AG04450 (cell line): ENCODE measurements around the gene CYP2R1. TPM values are rescaled to one million over a fixed set of nuclear protein-coding genes. Genes with fewer than 3 reads are reported as not detected.
"Not testable (repeated sequence)": the region's sequence is repeated elsewhere in the genome, so short reads cannot be mapped to it uniquely, and the experiment has no call there.

ENCODE experiments used
- CTCF ChIA-PET: fragments of 300-600, 350-600 bp; formaldehyde crosslinking; extraction: SDS; loops from one replicate; lab custom pipeline; 2022; ENCODE audit warnings: antibody characterized with exemption, inconsistent platforms; lab: Charles Lee
- POLR2A ChIA-PET: fragments of 350-600 bp; formaldehyde crosslinking; extraction: SDS; loops from one replicate; lab custom pipeline; 2021; ENCODE audit warnings: antibody characterized with exemption, inconsistent platforms; lab: Yijun Ruan, JAX
- DNase-seq: peaks from one replicate; pipeline ENCODE4 v3.0.0-alpha.2; 2011; ENCODE audit warnings: low read depth, low spot score
- H3K27ac ChIP-seq: one replicate; pipeline ENCODE4 v1.5.1; 2012; ENCODE audit warnings: low read depth, low read length, control low read depth
- H3K27me3 ChIP-seq: one replicate; pipeline ENCODE4 v1.6.0; 2012; ENCODE audit warnings: low read length; ENCODE audit not compliant: control insufficient read depth, insufficient read depth
- H3K4me3 ChIP-seq: 2 replicates; pipeline ENCODE4 v1.5.1; 2011; ENCODE audit warnings: mild to moderate bottlenecking, low read depth, low read length, control low read depth
- H3K9me3 ChIP-seq: 2 replicates; pipeline ENCODE4 v1.5.1; 2012; ENCODE audit warnings: low read length; ENCODE audit not compliant: control insufficient read depth, insufficient read depth
- polyA plus RNA-seq: library from polyadenylated mRNA; depleted of rRNA; stranded (reverse); fragments of >200 nt; gene quantifications from 2 replicates; pipeline ENCODE4 v1.2.3, GENCODE V29; 2011
- TF ChIP-seq, protein P1 (sequence below): IDR thresholded peaks from 2 replicates; pipeline ENCODE4 v1.5.1; 2011; ENCODE audit warnings: low read depth, low read length, control low read depth, inconsistent platforms

The CYP2R1 gene
- polyA plus RNA-seq, 1 experiment = 9.0 TPM

DNA sequence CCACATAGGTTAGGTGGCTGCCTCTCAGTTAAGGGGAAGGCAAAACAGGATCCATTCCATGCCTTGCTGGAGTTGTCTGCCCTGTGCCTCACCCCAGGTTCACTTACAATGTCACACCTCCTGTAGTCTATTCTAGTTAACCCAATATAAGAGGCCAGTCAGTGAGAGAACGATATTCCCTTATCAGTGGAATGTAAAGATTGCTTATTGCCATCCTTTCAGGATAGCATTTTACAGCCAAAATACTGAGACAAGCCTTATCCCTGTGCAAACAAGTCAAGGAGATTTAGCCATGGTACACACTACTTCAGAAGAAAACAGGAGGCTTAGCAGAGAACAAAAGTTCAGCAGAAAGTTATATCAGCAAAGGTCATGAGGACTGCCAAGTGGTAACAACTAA lies 5.5 kb downstream of the CYP2R1 start:
- POLR2A ChIA-PET = no interaction called here
- Histone ChIP-seq H3K27me3 (no peaks in the 10 kb centered on the region), H3K4me3 (no peak overlapping the region), H3K27ac (no peak overlapping the region), H3K9me3 (no peaks in the 10 kb centered on the region; the same call in 1 of the 2 replicates)
- DNase-seq = no peak
- CTCF ChIA-PET = interaction anchor here (2.0 kb wide), 1 partner anchor 21 kb away, joined by 11 read pairs; no protein-coding TSS in a partner anchor
- TF ChIP-seq, protein P1, sequence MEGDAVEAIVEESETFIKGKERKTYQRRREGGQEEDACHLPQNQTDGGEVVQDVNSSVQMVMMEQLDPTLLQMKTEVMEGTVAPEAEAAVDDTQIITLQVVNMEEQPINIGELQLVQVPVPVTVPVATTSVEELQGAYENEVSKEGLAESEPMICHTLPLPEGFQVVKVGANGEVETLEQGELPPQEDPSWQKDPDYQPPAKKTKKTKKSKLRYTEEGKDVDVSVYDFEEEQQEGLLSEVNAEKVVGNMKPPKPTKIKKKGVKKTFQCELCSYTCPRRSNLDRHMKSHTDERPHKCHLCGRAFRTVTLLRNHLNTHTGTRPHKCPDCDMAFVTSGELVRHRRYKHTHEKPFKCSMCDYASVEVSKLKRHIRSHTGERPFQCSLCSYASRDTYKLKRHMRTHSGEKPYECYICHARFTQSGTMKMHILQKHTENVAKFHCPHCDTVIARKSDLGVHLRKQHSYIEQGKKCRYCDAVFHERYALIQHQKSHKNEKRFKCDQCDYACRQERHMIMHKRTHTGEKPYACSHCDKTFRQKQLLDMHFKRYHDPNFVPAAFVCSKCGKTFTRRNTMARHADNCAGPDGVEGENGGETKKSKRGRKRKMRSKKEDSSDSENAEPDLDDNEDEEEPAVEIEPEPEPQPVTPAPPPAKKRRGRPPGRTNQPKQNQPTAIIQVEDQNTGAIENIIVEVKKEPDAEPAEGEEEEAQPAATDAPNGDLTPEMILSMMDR = no peak

DNA sequence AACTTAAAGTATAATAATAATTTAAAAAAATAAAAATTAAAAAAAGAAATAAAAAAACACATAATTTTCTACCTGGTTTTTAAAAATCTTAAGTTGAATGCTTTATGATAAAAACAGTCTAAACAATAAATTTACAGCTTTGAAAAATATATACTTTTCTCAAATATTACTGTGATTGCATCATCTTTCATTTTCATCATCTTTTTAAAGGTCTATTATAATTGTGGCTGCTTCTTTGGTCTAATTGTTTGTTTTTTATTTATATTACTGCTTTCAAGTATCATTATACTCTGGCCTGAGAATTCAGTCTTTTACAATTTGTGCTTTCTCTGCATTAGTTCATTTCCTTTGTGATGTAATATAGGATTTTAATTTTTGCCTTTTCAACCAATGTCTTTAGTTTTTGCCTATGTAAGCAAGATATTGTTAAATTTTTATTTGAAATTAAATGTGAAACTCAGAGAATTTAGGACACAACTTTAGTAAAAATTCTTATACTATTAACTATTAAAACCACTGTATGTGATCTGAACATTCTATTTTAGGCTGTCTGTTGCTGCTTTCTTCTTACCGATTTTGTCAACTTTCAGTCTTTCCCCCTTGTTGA lies 7.3 kb downstream of the CYP2R1 start:
- ChIA-PET CTCF (no interaction called here), POLR2A (no interaction called here)
- TF ChIP-seq, protein P1 = no peak
- Histone ChIP-seq H3K9me3 (no peaks in the 10 kb centered on the region), H3K27me3 (no peaks in the 10 kb centered on the region), H3K4me3 (no peak overlapping the region), H3K27ac (no peak overlapping the region)
- DNase-seq = no peak

DNA sequence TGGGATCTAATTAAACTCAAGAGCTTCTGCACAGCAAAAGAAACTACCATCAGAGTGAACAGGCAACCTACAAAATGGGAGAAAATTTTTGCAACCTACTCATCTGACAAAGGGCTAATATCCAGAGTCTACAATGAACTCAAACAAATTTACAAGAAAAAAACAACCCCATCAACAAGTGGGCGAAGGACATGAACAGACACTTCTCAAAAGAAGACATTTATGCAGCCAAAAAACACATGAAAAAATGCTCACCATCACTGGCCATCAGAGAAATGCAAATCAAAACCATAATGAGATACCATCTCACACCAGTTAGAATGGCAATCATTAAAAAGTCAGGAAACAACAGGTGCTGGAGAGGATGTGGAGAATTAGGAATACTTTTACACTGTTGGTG lies 8.3 kb downstream of the CYP2R1 start:
- H3K4me3 ChIP-seq, H3K27ac ChIP-seq, H3K27me3 ChIP-seq, CTCF ChIA-PET, DNase-seq, POLR2A ChIA-PET, H3K9me3 ChIP-seq: not testable (repeated sequence)

DNA sequence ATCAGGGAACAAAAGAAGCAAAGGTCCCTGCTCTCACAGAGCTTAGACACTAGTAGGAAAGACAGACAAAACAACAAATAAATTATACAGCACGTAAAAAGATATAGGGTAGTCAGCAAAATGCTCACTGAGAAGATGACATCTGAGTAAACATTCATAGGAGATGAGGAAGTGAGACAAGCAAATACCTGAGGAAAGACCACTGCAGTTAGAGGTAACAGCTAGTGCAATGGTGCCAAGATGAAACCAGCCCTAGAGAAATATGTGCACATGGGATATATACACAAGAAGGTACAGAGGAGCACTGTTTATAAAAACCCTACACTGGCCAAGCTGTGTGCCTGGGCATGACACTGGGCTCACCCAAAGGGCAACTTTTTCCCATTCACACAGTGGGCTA lies 9.8 kb downstream of the CYP2R1 start:
- Histone ChIP-seq H3K9me3 (no peaks in the 10 kb centered on the region), H3K27me3 (no peaks in the 10 kb centered on the region), H3K27ac (no peak overlapping the region), H3K4me3 (no peak overlapping the region)
- POLR2A ChIA-PET = no interaction called here
- TF ChIP-seq, protein P1 = no peak
- CTCF ChIA-PET = no interaction called here
- DNase-seq = no peak

DNA sequence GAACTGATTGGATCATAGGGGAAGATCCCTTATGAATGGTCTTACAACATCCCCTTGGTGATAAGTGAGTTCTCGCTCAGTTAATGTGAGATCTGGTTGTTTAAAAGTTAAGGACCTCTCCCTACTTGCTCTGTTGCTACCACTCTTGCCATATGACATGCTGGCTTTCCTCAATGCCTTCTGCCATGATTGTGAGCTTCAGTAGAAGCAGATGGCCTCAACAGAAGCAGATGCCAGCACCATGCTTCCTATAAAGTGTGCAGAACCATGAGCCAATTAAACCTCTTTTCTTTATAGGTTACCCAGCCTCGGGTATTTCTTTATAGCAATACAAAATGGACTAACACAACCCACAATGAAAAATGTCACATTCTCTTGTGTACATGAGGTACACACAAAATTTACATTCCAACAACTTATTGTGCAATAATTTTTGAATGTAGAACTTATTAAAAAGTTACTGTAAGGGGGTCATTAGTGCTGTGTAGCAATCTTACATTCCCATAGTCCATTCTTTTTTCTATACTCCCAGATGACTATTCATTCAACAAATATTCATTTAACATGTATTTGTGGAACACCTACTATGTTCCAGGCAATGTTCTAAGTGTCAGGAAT lies 10.3 kb downstream of the CYP2R1 start:
- ChIA-PET CTCF (no interaction called here), POLR2A (no interaction called here)
- H3K4me3 ChIP-seq = no peak overlapping the region
- no peak overlapping the region for H3K27ac ChIP-seq
- TF ChIP-seq, protein P1 = no peak
- no peak for DNase-seq
- H3K27me3 ChIP-seq = no peaks in the 10 kb centered on the region
- H3K9me3 ChIP-seq = no peaks in the 10 kb centered on the region
